Measurements from ENCODE around the gene PHF21B.
"Not testable (repeated sequence)": the region's sequence is repeated elsewhere in the genome, so short reads cannot be mapped to it uniquely, and the experiment has no call there.

Gene PHF21B

DNA sequence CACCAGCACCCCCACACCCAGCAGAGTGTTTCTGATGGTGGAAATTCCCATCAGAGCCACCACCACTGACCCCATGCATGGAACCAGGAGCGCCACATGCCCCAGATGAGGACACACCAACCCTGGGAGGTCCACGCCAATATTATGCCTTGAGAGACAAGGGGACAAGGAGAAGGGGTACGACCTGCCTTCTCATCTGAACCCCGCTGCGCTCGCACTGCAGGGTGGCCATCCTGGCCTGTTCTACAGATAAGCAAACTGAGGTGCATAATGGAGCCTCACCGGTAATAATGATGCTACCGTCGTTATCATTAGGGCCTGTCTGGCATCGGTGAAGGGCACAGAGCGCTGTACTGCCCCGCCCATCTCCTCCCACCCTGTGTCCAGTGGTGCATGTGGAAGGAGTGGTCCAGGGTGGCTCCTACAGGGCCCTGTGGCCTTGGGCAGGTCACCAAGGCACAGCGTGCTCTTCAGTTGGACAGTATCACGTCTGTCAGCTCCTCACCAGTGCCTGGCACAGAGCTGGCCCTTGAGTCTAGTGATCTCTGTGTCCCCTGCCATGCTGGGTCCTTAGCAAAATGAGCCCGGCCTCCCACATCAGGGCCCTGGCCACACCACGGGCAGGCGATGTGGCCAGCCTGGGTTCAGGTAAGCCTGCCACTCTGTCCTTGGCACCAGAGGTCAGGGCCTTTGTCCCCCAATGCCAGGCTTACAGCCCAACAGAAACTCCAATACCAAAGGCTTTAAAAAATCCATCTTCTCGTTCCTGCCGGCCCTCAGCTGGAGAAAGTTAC lies 92.2 kb downstream of the PHF21B start:
- DNase-seq (ENCODE audit: low read depth), result no peak

DNA sequence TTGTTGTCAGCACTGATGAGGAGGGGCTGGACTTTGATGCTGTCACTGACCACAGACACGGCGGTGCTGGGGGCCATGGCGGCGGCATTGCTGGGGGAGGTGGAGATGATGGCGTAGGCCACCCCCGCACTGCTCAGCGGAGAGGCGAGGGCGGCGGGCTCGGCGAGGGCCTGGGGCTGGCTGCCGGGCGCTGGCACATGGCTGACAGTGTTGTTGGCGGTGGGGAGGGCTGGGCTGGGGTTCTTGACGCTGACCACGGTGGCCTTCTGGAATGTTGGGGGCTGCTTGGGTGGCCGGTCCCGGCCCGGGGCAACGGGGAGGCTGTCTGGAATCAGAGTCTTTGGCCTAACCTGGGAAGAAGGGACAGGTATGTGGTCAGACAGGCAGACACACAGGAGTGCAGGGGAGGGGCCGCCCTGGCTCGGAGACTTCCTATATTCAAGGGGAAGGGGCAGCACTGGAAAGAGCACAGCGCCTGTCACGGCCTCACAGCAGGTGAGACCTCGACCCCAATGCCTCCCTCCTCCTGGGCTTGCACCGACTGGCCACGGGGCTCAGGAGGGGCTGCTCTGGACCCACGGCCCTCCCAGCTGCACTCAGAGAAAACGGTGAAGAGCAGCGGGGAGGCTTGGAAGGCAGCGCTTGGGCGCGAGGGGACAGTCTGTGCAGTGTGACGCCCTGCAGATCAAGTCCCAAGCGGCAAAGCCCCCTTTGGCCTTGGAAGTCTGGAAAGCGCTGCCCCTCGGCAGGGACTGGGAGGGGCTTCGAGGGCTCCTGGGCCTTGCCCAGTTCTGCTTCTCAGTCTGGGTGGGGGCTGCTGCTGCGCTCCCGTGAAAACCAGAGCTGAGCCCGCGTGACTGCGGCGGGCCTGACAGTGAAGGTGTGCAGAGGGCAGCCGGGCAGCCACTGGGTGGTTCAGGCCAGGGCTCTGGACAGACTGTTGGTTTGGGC lies 93.2 kb downstream of the PHF21B start:
- DNase-seq (ENCODE audit: low read depth), result no peak

DNA sequence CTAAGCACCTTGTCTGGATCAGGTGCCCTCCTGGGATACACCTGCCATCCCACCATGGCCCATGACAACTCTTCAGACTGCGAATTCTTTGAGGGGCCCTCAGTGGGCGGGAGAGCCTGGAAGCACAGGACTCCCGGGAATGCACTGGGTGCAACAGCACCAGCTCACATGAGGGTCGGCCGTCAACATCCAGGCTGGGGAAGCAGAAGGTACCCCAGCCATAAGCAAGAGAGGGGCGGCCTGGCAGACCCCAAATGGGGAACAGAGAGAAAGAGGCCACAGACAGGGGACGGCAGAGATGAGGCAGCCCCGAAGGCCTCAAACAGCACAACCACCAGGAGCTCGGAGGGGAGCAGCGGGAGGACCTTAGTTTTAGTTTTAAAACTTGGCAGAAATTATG lies 94.4 kb downstream of the PHF21B start:
- no peak for DNase-seq (ENCODE audit: low read depth)

DNA sequence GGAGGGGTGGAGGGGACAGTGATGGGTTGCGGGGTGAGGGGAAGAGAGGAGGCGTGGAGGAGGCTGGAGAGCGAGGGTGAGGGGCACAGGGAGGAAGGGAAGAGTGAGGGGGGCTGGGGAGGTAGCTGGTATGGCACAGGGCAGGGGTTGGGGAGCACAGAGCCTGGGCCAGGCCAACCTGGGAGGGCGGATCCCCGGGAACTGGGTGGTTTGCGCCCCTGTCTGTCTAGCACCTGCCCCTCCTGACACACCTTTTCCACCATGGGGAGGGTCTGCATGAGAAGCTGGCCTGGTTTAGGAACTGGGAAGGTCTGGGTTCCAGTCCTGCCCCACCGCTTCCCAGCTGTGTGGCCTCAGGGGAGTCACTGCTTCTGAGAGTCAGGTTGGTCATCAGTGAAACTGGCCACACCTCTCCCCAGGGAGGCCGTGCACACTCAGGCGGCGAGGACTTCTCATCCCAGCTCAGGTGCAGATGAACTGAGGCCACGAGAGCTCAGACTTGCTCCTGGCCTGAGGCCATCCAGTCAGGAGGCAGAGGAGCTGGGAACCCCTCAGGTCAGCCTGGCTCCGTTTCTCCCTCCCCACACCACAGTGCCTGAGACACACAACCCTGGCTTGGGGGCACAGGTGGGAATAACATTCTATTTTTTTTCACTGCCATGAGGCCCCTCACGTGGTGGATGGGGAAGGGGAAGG lies 95.6 kb downstream of the PHF21B start:
- DNase-seq (ENCODE audit: low read depth), result no peak

DNA sequence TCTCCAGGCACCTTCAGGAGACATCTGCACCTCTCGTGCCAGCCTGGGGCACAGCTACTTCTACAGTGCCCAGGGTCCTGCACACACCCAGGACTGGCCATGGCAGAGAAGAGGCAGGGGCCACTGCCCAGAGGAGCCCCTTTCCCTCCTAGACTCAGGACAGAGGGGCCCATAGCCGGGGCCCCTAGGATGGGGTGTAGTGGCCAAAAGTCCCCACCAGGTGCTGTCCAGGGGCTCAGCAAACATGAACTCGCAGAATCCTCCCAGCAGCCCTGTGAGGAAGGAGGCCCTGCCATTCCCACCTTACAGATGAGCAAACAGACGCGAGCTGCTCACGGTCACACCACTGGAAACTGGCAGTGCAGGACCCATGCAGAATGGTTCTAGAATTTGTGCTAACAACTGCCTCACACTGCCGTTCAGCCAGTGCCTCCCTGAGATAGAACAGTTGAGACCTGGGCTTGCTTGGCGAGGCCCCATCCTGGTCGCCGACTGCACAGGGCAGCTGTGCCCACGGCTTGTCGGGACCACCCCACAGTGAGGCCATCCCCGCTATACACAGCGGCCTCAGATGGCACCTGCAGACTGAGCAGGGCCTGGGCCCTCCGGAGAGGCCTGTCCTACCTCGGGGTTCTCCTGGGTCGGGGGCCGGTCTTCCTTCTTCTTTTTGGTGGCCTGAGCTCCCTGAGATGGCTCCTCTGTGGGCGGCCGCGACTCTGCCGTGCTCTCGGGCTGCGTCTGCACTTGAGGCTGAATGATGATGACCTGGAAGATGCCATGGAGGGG lies 96.4 kb downstream of the PHF21B start:
- DNase-seq (ENCODE audit: low read depth), result no peak

DNA sequence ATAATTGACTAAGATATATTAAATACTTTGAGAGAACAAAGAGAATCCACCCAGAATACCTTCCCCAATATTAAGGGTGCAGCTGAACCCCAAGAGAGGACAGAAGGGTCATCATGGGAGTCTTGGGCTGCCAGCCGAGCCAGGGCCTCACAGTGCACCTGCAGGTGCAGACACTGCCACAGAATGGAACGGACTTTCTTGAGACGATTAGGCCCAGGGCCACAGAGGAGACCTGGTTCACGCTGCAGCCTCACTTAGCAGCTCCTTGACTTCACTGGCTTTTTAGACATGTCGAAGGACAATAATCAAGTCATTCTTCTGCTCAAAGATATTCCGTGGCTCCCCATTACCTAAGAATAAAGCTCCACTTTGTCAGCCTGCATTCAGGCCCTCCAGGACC lies 100.6 kb downstream of the PHF21B start:
- DNase-seq (ENCODE audit: low read depth), result no peak

DNA sequence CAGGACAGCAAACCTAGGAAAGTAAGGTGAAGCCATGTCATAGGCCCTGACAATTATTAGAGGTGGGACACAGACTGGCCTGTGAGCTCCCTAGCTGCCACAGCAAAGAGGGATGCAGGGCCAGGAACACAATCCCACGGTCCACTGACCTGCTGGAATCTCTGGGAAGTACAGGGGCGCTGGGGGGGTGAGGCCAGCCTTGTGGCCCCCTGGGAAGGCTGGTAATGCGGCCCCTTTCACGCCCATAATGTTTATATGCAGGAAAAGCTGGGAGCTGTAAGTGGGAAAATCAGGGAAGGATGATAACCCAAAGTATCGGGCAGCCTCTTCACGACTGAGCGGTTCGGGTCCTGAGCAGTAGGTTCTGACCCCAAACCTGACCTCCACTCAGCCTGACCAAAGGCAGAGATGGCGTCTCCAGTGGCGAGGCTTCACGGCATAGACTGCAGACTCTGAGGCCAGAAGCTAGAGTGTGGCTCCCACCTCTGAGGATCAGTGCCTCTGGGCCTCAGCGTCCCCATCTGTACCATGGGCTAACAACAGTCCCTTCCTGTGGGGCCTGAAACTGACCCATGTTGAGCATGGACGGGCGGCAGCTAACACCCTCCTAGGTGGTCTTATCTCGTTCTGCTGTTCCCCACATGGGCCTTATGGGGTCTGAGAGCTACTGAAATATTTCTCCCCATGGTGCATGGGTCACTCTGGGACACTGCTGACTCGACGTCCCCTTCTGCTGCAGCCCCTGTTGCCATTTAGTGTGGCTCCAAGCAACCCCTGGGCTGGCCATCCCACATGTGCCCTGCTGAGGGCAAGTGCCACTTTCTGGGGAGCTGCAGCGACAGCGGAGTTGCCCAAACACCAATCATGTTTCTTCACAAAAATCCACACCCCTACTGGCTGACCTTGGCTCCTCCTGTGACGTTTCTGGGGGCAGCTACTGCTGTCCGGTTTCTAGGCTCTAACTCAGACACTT lies 101.8 kb downstream of the PHF21B start:
- DNase-seq (ENCODE audit: low read depth), result no peak

DNA sequence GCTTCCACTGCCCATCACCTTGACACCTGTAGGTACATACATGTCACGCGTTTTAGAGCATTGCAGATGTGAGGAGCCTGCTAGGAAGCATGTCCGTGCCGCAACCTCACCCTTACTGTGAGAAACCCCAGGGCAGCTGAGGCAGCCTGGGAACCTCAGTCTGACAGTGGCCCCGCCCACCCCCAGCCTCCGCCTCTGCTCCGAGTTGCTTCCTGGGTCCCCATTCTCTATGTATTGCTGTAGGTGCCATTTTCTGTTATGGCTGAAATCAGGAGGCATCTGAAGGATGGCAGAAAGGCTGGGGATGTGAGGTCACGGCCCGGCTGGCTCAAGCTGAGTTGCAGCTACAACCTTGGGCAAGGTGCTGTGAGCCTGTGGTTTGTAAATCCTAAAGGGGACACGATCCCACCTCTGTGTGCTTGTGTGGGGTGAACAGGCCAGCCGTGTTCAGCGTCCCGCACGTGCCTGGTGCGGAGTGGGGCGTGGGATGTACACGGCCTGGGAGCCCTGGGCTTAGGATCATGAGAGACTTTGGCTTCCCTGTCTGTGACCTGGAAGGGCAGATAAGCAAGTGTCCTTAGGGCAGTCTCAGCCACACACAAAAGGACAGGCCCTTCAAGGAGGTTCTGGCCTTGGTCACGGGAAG lies 102.7 kb downstream of the PHF21B start:
- no peak for DNase-seq (ENCODE audit: low read depth)

DNA sequence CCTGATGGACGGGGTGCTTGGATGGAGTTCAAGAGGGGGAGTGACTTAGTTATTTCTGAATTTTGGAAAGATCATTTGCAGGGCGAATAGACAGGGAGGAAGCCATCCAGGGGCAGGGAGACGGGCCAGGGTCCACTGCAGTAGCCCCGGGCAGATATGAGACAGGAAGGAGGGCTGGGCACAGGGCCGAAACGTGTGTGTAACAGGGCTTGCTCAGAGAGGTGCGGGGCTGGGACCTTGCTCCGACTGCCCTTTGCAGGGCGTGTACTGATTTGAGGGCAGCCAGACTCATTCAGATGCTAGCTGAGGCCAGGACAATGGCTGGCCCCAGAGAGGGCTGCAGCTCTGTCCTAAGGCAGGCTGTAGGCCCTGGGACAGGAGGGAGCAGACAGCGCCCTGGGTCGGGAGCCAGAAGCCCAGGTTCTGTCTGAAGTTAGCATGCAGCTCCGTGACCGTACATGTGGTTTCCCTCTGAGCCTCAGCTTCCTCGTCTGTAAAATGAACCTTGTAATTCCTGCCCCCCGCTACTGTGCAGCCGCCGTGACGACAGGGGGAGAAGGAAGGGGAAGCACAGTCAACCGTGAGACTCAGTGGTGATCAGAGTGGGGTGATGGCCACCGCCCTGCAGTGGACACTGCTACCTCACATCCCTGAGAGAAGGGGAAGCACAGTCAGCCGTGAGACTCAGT lies 103.4 kb downstream of the PHF21B start:
- no peak for DNase-seq (ENCODE audit: low read depth)

DNA sequence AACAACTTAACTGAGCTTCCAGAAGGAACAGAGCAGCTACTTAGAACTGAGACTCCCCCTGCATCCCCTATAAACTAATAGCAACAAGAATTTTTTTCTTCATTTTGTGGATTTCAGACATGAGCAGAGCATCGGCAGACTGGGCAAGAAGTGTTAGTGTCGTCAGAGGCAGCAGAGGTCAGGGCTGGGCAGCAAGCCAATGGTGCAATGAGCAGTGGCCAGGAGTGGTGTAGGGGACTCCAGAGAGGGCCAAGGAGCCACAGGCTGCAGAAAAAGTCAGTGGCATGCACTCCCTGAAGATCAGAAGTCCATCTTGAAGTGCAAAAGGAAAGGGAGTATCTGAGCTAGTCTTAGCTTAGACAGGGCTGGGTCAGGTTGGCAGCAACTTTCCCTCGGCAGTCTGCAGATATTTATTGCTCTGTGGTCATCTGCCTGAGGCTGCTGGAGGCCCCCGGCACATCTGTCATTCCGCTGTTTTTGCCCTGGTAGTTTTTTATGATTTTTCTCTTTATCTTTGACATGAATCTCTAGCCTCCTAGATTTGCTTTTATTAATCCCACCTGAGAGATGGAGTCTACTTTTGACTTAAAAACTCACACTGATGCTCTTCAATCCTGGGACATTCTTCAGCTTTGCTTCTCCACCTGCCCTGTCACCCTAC lies 105.2 kb downstream of the PHF21B start:
- not testable (repeated sequence) for DNase-seq (ENCODE audit: low read depth)

DNA sequence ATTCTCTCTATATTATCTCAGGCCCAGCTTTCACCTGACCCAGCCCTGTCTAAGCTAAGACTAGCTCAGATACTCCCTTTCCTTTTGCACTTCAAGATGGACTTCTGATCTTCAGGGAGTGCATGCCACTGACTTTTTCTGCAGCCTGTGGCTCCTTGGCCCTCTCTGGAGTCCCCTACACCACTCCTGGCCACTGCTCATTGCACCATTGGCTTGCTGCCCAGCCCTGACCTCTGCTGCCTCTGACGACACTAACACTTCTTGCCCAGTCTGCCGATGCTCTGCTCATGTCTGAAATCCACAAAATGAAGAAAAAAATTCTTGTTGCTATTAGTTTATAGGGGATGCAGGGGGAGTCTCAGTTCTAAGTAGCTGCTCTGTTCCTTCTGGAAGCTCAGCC lies 106.6 kb downstream of the PHF21B start:
- not testable (repeated sequence) for DNase-seq (ENCODE audit: low read depth)

DNA sequence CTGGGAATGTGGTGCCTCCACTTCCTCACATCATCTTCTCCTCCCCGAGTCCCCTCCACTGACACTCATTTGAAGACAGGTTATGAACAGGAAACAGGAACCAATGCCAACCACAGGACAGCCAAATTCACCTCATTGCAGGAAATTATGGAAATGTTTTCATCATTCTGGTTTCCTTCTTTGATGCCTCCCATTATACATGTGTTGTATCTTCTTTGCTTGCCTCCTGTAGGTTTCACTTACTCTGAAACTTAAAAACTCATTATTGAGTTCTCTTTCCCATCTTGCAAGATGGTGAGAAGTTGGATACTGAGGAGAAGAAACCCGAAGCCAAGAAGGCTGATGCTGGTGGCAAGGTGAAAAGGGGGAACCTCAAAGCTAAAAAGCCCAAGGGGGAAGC lies 108.5 kb downstream of the PHF21B start:
- no peak for DNase-seq (ENCODE audit: low read depth)

DNA sequence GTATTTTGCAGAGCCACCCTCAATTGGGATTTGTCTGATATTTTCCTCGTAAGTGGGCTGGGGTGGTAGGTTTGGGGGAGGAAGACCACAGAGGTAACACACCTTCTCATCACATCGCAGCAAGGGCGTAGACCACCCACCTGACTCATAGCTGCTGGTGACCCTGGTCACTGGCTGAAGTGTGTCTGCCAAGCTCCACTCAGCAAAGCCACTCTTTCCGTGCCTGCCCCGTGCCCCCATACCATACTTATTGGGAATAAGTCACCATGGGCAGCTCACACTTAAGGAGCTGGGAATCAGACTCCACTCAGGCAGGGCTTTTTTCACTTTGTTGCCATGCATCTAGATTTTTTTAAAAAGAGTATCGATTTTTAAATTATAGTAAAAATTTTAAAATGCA lies 111.6 kb downstream of the PHF21B start:
- no peak for DNase-seq (ENCODE audit: low read depth)

DNA sequence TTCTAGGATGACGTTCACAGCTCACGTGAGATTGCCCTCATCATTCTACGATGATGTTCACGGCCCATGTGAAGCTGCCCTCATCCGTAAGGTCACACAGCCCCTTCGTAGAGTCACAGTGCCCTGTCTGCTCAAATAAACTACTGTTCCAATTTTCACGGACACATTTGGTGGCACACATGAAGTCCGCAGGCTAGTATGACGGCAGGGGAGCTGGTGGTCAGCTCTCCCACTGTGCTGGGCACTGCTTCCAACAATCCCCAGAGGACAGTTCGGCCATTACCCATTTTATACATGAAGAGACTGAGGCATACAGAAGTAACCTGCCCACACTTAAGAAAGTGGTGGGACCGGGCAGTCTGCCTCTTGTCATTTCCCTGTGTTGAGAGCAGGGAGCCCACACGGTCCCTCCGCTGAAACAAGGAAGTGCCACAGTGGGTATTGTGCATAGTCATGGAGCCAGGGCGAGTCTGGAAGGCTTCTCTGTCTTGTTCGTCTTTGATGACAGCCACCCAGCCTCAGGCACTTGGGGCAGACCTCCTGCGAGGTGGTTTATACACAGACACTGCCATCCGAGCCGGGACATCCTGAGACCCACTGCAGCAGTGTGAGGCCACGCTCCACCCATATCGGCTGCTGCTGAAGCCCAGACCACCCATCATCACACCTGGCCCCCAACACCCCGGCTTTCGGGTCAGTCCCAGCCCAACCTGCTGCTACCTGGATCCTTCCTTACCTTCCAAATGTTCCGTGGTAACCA lies 114.3 kb downstream of the PHF21B start:
- DNase-seq (ENCODE audit: low read depth), result no peak

DNA sequence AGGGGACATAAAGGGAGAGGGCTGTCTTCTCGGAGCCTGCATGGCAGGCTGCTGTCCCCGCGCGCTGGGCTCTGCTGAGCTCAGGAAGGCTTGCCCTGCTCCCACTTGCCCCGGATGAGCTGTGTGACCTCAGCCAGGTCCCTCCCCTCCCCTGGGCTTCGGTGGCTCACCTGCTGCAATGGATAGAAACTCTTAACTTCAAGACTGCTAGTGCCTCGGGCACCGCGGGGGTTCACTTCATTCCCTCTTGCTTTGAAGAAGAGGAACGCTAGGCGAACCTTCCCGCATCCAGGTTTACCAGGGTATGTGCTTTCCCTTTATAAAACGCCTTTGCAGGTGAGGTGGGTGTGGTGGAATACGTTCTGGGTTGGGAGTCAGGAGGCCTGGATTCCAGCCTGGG lies 115.0 kb downstream of the PHF21B start:
- DNase-seq (ENCODE audit: low read depth), result no peak

DNA sequence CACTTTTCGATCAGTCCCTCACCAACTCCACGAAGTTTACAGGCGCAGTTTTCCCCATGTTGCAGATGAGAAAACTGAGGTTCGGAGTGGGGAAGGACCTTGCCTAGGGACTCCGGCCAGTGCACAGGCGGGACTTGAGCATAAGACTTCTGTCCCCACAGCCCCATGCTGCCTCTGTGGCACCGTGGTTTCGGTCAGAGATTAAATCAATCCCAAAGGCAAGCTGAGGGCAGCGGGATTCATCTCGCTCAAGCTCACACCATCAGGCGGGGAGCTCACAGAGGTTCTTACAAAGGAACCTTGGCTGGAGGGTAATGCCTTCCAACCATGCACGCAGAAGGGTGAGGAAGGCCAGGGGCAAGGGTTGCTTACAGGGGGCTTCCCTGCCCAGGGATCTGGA lies 115.5 kb downstream of the PHF21B start:
- no peak for DNase-seq (ENCODE audit: low read depth)

DNA sequence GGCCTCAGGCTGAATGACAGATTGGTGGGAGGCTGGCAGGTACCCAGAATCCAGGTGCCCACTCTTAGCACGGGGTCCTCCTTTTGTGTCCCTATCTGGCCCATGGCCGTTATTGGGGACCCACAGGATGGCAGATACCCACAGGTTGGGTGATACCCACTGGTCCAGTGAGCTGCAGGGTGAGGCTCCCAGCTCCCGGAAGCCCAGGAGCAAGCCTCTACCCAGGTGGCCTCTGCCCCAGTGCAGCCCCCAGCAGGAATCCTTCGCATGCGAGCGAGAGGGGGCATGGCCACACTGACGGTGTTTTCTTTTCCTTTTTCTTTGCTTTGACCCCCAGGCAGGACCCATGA lies 116.1 kb downstream of the PHF21B start:
- no peak for DNase-seq (ENCODE audit: low read depth)

Measured in HS-27A (cell line).